Vagina (tissue), 2 donors: Measurements from ENCODE around the gene RNF112. TPM values are rescaled to one million over a fixed set of nuclear protein-coding genes. Genes with fewer than 3 reads are reported as not detected.
A peak's percentile ranks its signal among the peaks of the same experiment; 100 is the strongest.

Experiments
- DNase-seq, 2 donors: peaks; one replicate each; pipeline ENCODE4 v3.0.0-alpha.2; 2017; ENCODE audit errors: extremely low spot score in 2 of 2
- H3K27ac ChIP-seq: fragments of 200-600 bp; sonication (generic); one replicate; pipeline ENCODE4 v1.5.1; 2019
- H3K27me3 ChIP-seq: fragments of 200-600 bp; sonication (generic); one replicate; pipeline ENCODE4 v1.5.1; 2019
- H3K36me3 ChIP-seq, 2 donors: fragments of 200-600 bp; sonication (generic); one replicate each; pipeline ENCODE4 v1.5.1; 2017 to 2019
- H3K4me1 ChIP-seq: fragments of 200-600 bp; sonication (generic); one replicate; pipeline ENCODE4 v1.5.1; 2019
- H3K4me3 ChIP-seq, 2 donors: fragments of 200-600 bp; sonication (generic); 1 replicate in 1 of 2; 2 replicates in 1 of 2; pipeline ENCODE4 v1.5.1; 2016 to 2019
- H3K9me3 ChIP-seq: fragments of 200-600 bp; sonication (generic); one replicate; pipeline ENCODE4 v1.5.1; 2019
- POLR2A ChIP-seq, 2 donors: fragments of 450-650 bp; IDR thresholded peaks; one replicate each; pipeline ENCODE4 v1.6.1; 2017; ENCODE audit warnings: antibody characterized with exemption in 2 of 2, mild to moderate bottlenecking in 2 of 2, moderate library complexity in 2 of 2
- POLR2AphosphoS5 ChIP-seq, 2 donors: sonication (generic); formaldehyde crosslinking; IDR thresholded peaks; one replicate each; pipeline ENCODE4 v1.9.0; 2017; ENCODE audit warnings: antibody characterized with exemption in 2 of 2, mild to moderate bottlenecking in 2 of 2, low read depth in 1 of 2; ENCODE audit not compliant: insufficient read depth in 1 of 2
- intact Hi-C: fragments of 100-400 bp; cut with DNase I; formaldehyde crosslinking; loops from one replicate; pipeline ENCODE4 v1.15.1; 2023
- total RNA-seq: library from RNA; depleted of rRNA; stranded (reverse); fragments of >200 nt; gene quantifications from one replicate; pipeline ENCODE4 v1.2.3, GENCODE V29; 2016
- TF ChIP-seq, protein P1 (sequence below), 3 experiments: fragments of 450-650 bp in 2 of 3; fragments of 200-600 bp in 1 of 3; sonication (generic) in 1 of 3; IDR thresholded peaks; one replicate each; pipeline ENCODE4 v1.5.1; 2017 to 2019; ENCODE audit warnings: antibody characterized with exemption in 3 of 3, mild to moderate bottlenecking in 2 of 3, moderate library complexity in 2 of 3

Gene RNF112
- total RNA-seq, 1 donor from 2014 or later, result 1.5 TPM

DNA sequence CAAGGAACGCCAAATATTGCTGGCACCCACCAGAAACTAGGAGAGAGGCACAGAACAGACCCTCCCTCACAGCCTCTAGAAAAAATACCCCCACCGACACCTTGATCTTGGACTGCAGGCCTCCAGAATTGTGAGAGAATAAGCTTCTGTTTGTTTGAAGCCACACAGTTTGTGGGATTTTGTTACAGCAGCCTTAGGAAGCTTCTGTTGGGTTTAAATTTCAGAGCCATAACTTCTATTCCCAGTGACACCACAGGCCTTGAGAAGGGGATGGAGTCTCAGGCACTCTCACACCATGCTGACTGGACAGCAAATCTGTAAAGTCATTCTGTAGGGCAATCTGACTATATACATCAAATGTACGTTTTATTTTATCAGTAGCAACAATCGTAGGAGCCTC lies 38.6 kb downstream of the RNF112 start:
- no peaks in the 10 kb centered on the region for H3K36me3 ChIP-seq
- DNase-seq, result no peak
- peak overlapping the region; percentile 91 for H3K27ac ChIP-seq
- H3K9me3 ChIP-seq, result no peaks in the 10 kb centered on the region
- H3K4me3 ChIP-seq, result no peak overlapping the region
- intact Hi-C loops, result loop anchor here (5.0 kb wide), 1 partner anchor 72 kb away; the partner anchor contains the start of gene MAPK7
- peaks cover 28% of the 10 kb centered on the region for H3K4me1 ChIP-seq
- TF ChIP-seq POLR2AphosphoS5 (IDR thresholded peaks at IDR 0.05; ENCODE audit: insufficient read depth in 1 of 2, low read depth in 1 of 2) (no peak), POLR2A (IDR thresholded peaks at IDR 0.05) (no peak)
- TF ChIP-seq, protein P1, sequence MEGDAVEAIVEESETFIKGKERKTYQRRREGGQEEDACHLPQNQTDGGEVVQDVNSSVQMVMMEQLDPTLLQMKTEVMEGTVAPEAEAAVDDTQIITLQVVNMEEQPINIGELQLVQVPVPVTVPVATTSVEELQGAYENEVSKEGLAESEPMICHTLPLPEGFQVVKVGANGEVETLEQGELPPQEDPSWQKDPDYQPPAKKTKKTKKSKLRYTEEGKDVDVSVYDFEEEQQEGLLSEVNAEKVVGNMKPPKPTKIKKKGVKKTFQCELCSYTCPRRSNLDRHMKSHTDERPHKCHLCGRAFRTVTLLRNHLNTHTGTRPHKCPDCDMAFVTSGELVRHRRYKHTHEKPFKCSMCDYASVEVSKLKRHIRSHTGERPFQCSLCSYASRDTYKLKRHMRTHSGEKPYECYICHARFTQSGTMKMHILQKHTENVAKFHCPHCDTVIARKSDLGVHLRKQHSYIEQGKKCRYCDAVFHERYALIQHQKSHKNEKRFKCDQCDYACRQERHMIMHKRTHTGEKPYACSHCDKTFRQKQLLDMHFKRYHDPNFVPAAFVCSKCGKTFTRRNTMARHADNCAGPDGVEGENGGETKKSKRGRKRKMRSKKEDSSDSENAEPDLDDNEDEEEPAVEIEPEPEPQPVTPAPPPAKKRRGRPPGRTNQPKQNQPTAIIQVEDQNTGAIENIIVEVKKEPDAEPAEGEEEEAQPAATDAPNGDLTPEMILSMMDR (IDR thresholded peaks at IDR 0.05), result no peak
- no peaks in the 10 kb centered on the region for H3K27me3 ChIP-seq

DNA sequence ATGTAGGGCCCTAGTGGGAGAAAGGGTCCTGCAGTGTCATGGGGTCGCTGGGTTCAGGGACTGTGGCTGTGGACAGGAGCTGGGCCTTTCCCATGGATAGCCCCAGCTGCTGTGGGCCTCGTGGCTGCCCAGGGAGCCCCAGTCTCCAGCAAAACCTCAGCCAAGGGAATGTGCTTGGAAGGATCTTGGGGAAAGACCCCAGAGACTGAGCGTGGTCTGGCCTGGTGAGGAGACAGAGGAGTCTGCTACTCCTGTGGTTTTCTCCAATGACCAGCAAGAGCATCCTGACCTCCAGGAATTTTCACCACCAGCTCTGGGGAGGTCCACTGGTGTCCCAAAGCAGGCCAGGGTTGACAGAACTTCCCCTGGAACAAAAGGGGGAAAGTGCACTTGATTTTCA lies 42.3 kb downstream of the RNF112 start:
- Histone ChIP-seq H3K27ac (no peak overlapping the region), H3K27me3 (no peaks in the 10 kb centered on the region), H3K9me3 (no peaks in the 10 kb centered on the region), H3K4me1 (peaks cover 19% of the 10 kb centered on the region), H3K4me3 (no peak overlapping the region), H3K36me3 (no peaks in the 10 kb centered on the region)
- intact Hi-C loops, result no loop called here
- DNase-seq, result peak; percentile 82
- TF ChIP-seq POLR2AphosphoS5 (IDR thresholded peaks at IDR 0.05; ENCODE audit: insufficient read depth in 1 of 2, low read depth in 1 of 2) (no peak), POLR2A (IDR thresholded peaks at IDR 0.05) (no peak)
- TF ChIP-seq, protein P1 (IDR thresholded peaks at IDR 0.05), result no peak

GRCh38 chr17:19454074-19454473 lies 43.0 kb downstream of the RNF112 start:
- TF ChIP-seq, protein P1 (IDR thresholded peaks at IDR 0.05), result no peak
- TF ChIP-seq POLR2AphosphoS5 (IDR thresholded peaks at IDR 0.05; ENCODE audit: insufficient read depth in 1 of 2, low read depth in 1 of 2), result no peak
- TF ChIP-seq POLR2A (IDR thresholded peaks at IDR 0.05), result no peak
- peaks cover 11% of the 10 kb centered on the region for H3K4me1 ChIP-seq
- peak in 1 of 2 donors; percentile 37 for DNase-seq

GRCh38 chr17:19456016-19456927 lies 45.2 kb downstream of the RNF112 start:
- no peak overlapping the region for H3K27ac ChIP-seq
- intact Hi-C loops, result no loop called here
- H3K36me3 ChIP-seq, result no peaks in the 10 kb centered on the region
- no peak overlapping the region for H3K4me3 ChIP-seq
- TF ChIP-seq POLR2AphosphoS5 (IDR thresholded peaks at IDR 0.05; ENCODE audit: insufficient read depth in 1 of 2, low read depth in 1 of 2) (no peak), POLR2A (IDR thresholded peaks at IDR 0.05) (no peak)
- TF ChIP-seq, protein P1 (IDR thresholded peaks at IDR 0.05), result no peak
- no peaks in the 10 kb centered on the region for H3K27me3 ChIP-seq
- peaks cover 19% of the 10 kb centered on the region for H3K4me1 ChIP-seq
- peak; percentile 40 to 67 for DNase-seq
- H3K9me3 ChIP-seq, result no peaks in the 10 kb centered on the region

More at GRCh38 chr17:19454074-19454473, 43.0 kb downstream of the RNF112 start:
- no peaks in the 10 kb centered on the region for H3K27me3 ChIP-seq
- no peak overlapping the region for H3K27ac ChIP-seq
- H3K4me3 ChIP-seq, result no peak overlapping the region
- intact Hi-C loops, result no loop called here
- no peaks in the 10 kb centered on the region for H3K36me3 ChIP-seq
- no peaks in the 10 kb centered on the region for H3K9me3 ChIP-seq

DNA sequence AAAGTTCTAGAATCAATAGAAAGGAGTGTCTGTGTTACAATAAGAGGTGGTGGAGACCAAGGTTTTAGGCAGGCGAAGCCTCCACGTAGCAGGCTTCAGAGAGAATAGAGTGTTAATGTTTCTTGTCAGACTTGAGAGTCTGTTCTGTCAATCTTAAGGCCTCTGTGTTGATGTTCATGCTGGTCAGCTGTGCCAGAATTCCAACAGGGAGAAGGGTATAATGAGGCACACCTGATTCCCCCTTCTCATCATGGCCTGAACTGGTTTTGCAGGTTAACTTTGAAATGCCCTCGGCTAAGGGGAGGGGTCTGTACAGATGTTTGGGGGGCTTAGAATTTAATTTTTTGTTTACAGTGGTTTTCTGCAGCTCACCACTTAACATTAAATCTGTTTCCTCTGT lies 46.0 kb downstream of the RNF112 start:
- intact Hi-C loops, result no loop called here
- no peak overlapping the region for H3K27ac ChIP-seq
- TF ChIP-seq POLR2AphosphoS5 (IDR thresholded peaks at IDR 0.05; ENCODE audit: insufficient read depth in 1 of 2, low read depth in 1 of 2) (no peak), POLR2A (IDR thresholded peaks at IDR 0.05) (no peak)
- TF ChIP-seq, protein P1 (IDR thresholded peaks at IDR 0.05), result no peak

More for the DNA sequence above, 46.0 kb downstream of the RNF112 start:
- no peaks in the 10 kb centered on the region for H3K36me3 ChIP-seq
- H3K9me3 ChIP-seq, result no peaks in the 10 kb centered on the region
- no peaks in the 10 kb centered on the region for H3K27me3 ChIP-seq
- no peak for DNase-seq
- peaks cover 20% of the 10 kb centered on the region for H3K4me1 ChIP-seq
- no peak overlapping the region for H3K4me3 ChIP-seq
